A673 (cell line): Measurements from ENCODE around the gene RGS3.

Experiments used
- EZH2 ChIP-seq: fragments of 200-600 bp; sonication (generic); IDR thresholded peaks from 2 replicates; pipeline ENCODE4 v1.6.1; 2017; ENCODE audit warnings: borderline replicate concordance, low read depth, mild to moderate bottlenecking, mixed read lengths, antibody characterized with exemption, low read length; ENCODE audit not compliant: poor library complexity, severe bottlenecking
- TF ChIP-seq, protein P1 (sequence below): fragments of 300-800, 200-600 bp; sonication (generic); conservative IDR thresholded peaks from 2 replicates; pipeline ENCODE4 v1.5.1; 2017; ENCODE audit warnings: low read depth, mild to moderate bottlenecking, antibody characterized with exemption, low read length, moderate library complexity, mixed read lengths

DNA sequence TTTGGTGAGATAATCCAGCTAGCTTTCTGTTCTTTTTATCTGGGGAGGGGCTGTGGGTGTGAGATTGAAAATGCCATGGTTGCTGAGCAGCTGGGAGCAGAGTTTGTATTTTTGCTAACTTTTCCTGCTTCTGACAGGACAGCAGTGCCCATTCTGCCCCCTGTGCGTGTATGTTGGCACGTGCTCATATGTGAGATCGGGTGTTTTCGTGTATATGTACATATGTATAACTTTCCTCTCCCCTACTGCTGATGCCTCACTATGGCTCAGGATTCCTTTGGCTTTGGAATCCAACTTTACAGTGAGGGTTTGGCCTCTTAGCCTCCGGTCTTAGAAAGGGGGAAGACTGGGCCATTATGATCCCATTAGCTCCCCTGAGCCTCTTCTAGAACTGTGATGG is 38.3 kb downstream of the RGS3 start:
- TF ChIP-seq EZH2, result no peak
- TF ChIP-seq, protein P1, sequence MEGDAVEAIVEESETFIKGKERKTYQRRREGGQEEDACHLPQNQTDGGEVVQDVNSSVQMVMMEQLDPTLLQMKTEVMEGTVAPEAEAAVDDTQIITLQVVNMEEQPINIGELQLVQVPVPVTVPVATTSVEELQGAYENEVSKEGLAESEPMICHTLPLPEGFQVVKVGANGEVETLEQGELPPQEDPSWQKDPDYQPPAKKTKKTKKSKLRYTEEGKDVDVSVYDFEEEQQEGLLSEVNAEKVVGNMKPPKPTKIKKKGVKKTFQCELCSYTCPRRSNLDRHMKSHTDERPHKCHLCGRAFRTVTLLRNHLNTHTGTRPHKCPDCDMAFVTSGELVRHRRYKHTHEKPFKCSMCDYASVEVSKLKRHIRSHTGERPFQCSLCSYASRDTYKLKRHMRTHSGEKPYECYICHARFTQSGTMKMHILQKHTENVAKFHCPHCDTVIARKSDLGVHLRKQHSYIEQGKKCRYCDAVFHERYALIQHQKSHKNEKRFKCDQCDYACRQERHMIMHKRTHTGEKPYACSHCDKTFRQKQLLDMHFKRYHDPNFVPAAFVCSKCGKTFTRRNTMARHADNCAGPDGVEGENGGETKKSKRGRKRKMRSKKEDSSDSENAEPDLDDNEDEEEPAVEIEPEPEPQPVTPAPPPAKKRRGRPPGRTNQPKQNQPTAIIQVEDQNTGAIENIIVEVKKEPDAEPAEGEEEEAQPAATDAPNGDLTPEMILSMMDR, result no peak
